Large intestine (tissue), 3 donors: ENCODE data around the gene GALNTL6. TPM values are rescaled to one million over a fixed set of nuclear protein-coding genes. Genes with fewer than 3 reads are reported as not detected.

ENCODE experiments used
- DNase-seq, 2 donors: peaks; one replicate each; pipeline versions ENCODE4 v3.0.0 to v3.0.0-alpha.2; 2013
- H3K27ac ChIP-seq: one replicate; pipeline ENCODE4 v1.5.1; 2013; ENCODE audit warnings: low read length
- H3K27me3 ChIP-seq: 2 replicates; pipeline ENCODE4 v1.6.1; 2013; ENCODE audit warnings: low read length; ENCODE audit not compliant: control insufficient read depth, insufficient read depth
- H3K36me3 ChIP-seq: 2 replicates; pipeline ENCODE4 v1.6.1; 2013; ENCODE audit warnings: low read length; ENCODE audit not compliant: control insufficient read depth, insufficient read depth
- H3K4me1 ChIP-seq: one replicate; pipeline ENCODE4 v1.6.1; 2013; ENCODE audit warnings: low read length; ENCODE audit not compliant: control insufficient read depth, insufficient read depth
- H3K4me3 ChIP-seq: one replicate; pipeline ENCODE4 v1.5.1; 2013; ENCODE audit warnings: low read length
- H3K9me3 ChIP-seq: one replicate; pipeline ENCODE4 v1.6.1; 2013; ENCODE audit warnings: mild to moderate bottlenecking, low read depth, low read length, moderate library complexity; ENCODE audit not compliant: control insufficient read depth
- polyA plus RNA-seq: library from polyadenylated mRNA; unstranded; fragments of 120-200 nt; gene quantifications from one replicate; pipeline ENCODE4 v1.2.1, GENCODE V29; 2013

The GALNTL6 gene
- polyA plus RNA-seq, 1 donor: 0.84 TPM

GRCh38 chr4:173088144-173088543 is 1274.9 kb downstream of the GALNTL6 start:
- no peaks in the 10 kb centered on the region for H3K4me1 ChIP-seq

More at GRCh38 chr4:173088144-173088543, 1274.9 kb downstream of the GALNTL6 start:
- Histone ChIP-seq H3K4me3 (no peak overlapping the region), H3K27ac (no peak overlapping the region), H3K9me3 (no peaks in the 10 kb centered on the region), H3K36me3 (no peaks in the 10 kb centered on the region), H3K27me3 (no peaks in the 10 kb centered on the region)
- no peak for DNase-seq
